ENCODE data around the gene LUC7L3.
A peak's percentile ranks its signal among the peaks of the same experiment; 100 is the strongest.
"Not testable (repeated sequence)": the region's sequence is repeated elsewhere in the genome, so short reads cannot be mapped to it uniquely, and the experiment has no call there.

Gene LUC7L3

GRCh38 chr17:50708050-50709000 is 11.1 kb upstream of the LUC7L3 start:
- DNase-seq (ENCODE audit: low read depth): no peak
- H3K4me3 ChIP-seq (ENCODE audit: low read depth, low read length): peak overlapping the region; percentile 74

GRCh38 chr17:50709053-50709452 is 10.3 kb upstream of the LUC7L3 start:
- not testable (repeated sequence) for H3K4me3 ChIP-seq (ENCODE audit: low read depth, low read length); DNase-seq (ENCODE audit: low read depth)

- DNase-seq (ENCODE audit: low read depth): no peak
- H3K4me3 ChIP-seq (ENCODE audit: low read depth, low read length): no peak overlapping the region
Observed at GRCh38 chr17:50710025-50710424, 9.4 kb upstream of the LUC7L3 start.

GRCh38 chr17:50710650-50711049 is 8.8 kb upstream of the LUC7L3 start:
- DNase-seq (ENCODE audit: low read depth): no peak
- no peak overlapping the region for H3K4me3 ChIP-seq (ENCODE audit: low read depth, low read length)

GRCh38 chr17:50712641-50713040 is 6.8 kb upstream of the LUC7L3 start:
- DNase-seq (ENCODE audit: low read depth): no peak
- H3K4me3 ChIP-seq (ENCODE audit: low read depth, low read length): no peak overlapping the region

GRCh38 chr17:50715471-50715870 is 3.9 kb upstream of the LUC7L3 start:
- DNase-seq (ENCODE audit: low read depth): no peak
- H3K4me3 ChIP-seq (ENCODE audit: low read depth, low read length): no peak overlapping the region

GRCh38 chr17:50719924-50720794 is 756 bp downstream of the LUC7L3 start:
- no peak for DNase-seq (ENCODE audit: low read depth)
- H3K4me3 ChIP-seq (ENCODE audit: low read depth, low read length): peak overlapping the region; percentile 93

- H3K4me3 ChIP-seq (ENCODE audit: low read depth, low read length): peak overlapping the region; percentile 93
- DNase-seq (ENCODE audit: low read depth): no peak
Observed at GRCh38 chr17:50721194-50722010, 2.0 kb downstream of the LUC7L3 start.

- DNase-seq (ENCODE audit: low read depth): no peak
- H3K4me3 ChIP-seq (ENCODE audit: low read depth, low read length): no peak overlapping the region
Observed at GRCh38 chr17:50722746-50723145, 3.3 kb downstream of the LUC7L3 start.

GRCh38 chr17:50724622-50725021 is 5.2 kb downstream of the LUC7L3 start:
- DNase-seq (ENCODE audit: low read depth); H3K4me3 ChIP-seq (ENCODE audit: low read depth, low read length): not testable (repeated sequence)

GRCh38 chr17:50725769-50726655 is 6.6 kb downstream of the LUC7L3 start:
- no peak for DNase-seq (ENCODE audit: low read depth)
- no peak overlapping the region for H3K4me3 ChIP-seq (ENCODE audit: low read depth, low read length)

- H3K4me3 ChIP-seq (ENCODE audit: low read depth, low read length): no peak overlapping the region
- DNase-seq (ENCODE audit: low read depth): no peak
Observed at GRCh38 chr17:50728112-50728429, 8.7 kb downstream of the LUC7L3 start.

- no peak overlapping the region for H3K4me3 ChIP-seq (ENCODE audit: low read depth, low read length)
- DNase-seq (ENCODE audit: low read depth): no peak
Observed at GRCh38 chr17:50728881-50729765, 9.7 kb downstream of the LUC7L3 start.

GRCh38 chr17:50731575-50732460 is 12.4 kb downstream of the LUC7L3 start:
- DNase-seq (ENCODE audit: low read depth): no peak

GRCh38 chr17:50735287-50735686 is 15.9 kb downstream of the LUC7L3 start:
- no peak for DNase-seq (ENCODE audit: low read depth)
- H3K4me3 ChIP-seq (ENCODE audit: low read depth, low read length): no peak overlapping the region

More at GRCh38 chr17:50731575-50732460, 12.4 kb downstream of the LUC7L3 start:
- H3K4me3 ChIP-seq (ENCODE audit: low read depth, low read length): no peak overlapping the region

- DNase-seq (ENCODE audit: low read depth): no peak
- no peak overlapping the region for H3K4me3 ChIP-seq (ENCODE audit: low read depth, low read length)
Observed at GRCh38 chr17:50737118-50737698, 17.8 kb downstream of the LUC7L3 start.

Data from skeletal muscle cell (primary cell).